ENCODE data around the gene ELFN1.

The ELFN1 gene

GRCh38 chr7:1738511-1738910, 68.4 kb downstream of the ELFN1 start:
- H3K4me3 ChIP-seq (ENCODE audit: low read depth, low read length): no peak overlapping the region

GRCh38 chr7:1738956-1739355, 68.9 kb downstream of the ELFN1 start:
- no peak overlapping the region for H3K4me3 ChIP-seq (ENCODE audit: low read depth, low read length)

GRCh38 chr7:1739593-1739992, 69.5 kb downstream of the ELFN1 start:
- no peak overlapping the region for H3K4me3 ChIP-seq (ENCODE audit: low read depth, low read length)

- H3K4me3 ChIP-seq (ENCODE audit: low read depth, low read length): no peak overlapping the region
Measured at GRCh38 chr7:1740214-1740613, 70.1 kb downstream of the ELFN1 start.

GRCh38 chr7:1741246-1741645, 71.2 kb downstream of the ELFN1 start:
- H3K4me3 ChIP-seq (ENCODE audit: low read depth, low read length): no peak overlapping the region

- no peak overlapping the region for H3K4me3 ChIP-seq (ENCODE audit: low read depth, low read length)
Measured at GRCh38 chr7:1741751-1742554, 71.9 kb downstream of the ELFN1 start.

- H3K4me3 ChIP-seq (ENCODE audit: low read depth, low read length): no peak overlapping the region
Measured at GRCh38 chr7:1742555-1743303, 72.7 kb downstream of the ELFN1 start.

- H3K4me3 ChIP-seq (ENCODE audit: low read depth, low read length): no peak overlapping the region
Measured at GRCh38 chr7:1743481-1744230, 73.6 kb downstream of the ELFN1 start.

- H3K4me3 ChIP-seq (ENCODE audit: low read depth, low read length): no peak overlapping the region
Measured at GRCh38 chr7:1744296-1745017, 74.4 kb downstream of the ELFN1 start.

GRCh38 chr7:1745018-1745532, 75.0 kb downstream of the ELFN1 start:
- H3K4me3 ChIP-seq (ENCODE audit: low read depth, low read length): no peak overlapping the region

- H3K4me3 ChIP-seq (ENCODE audit: low read depth, low read length): no peak overlapping the region
Measured at GRCh38 chr7:1745576-1746490, 75.8 kb downstream of the ELFN1 start.

GRCh38 chr7:1746491-1746975, 76.5 kb downstream of the ELFN1 start:
- H3K4me3 ChIP-seq (ENCODE audit: low read depth, low read length): no peak overlapping the region

- H3K4me3 ChIP-seq (ENCODE audit: low read depth, low read length): no peak overlapping the region
Measured at GRCh38 chr7:1747004-1747801, 77.1 kb downstream of the ELFN1 start.

- no peak overlapping the region for H3K4me3 ChIP-seq (ENCODE audit: low read depth, low read length)
Measured at GRCh38 chr7:1748076-1748838, 78.2 kb downstream of the ELFN1 start.

GRCh38 chr7:1748839-1749173, 78.7 kb downstream of the ELFN1 start:
- H3K4me3 ChIP-seq (ENCODE audit: low read depth, low read length): no peak overlapping the region

- no peak overlapping the region for H3K4me3 ChIP-seq (ENCODE audit: low read depth, low read length)
Measured at GRCh38 chr7:1749351-1749863, 79.3 kb downstream of the ELFN1 start.

GRCh38 chr7:1749864-1750466, 79.9 kb downstream of the ELFN1 start:
- no peak overlapping the region for H3K4me3 ChIP-seq (ENCODE audit: low read depth, low read length)
